A549 (cell line): ENCODE measurements around the gene HP1BP3. TPM values are rescaled to one million over a fixed set of nuclear protein-coding genes. Genes with fewer than 3 reads are reported as not detected.

Experiments used
- ATAC-seq, 2 experiments: fragments of 200-7000 bp in 1 of 2; fragments of >200 bp in 1 of 2; cut with Nextera tagmentation in 1 of 2; cut with Tn5 transposase in 1 of 2; 3 replicates each; pipeline versions ENCODE4 v1.8.0 to v1.9.1; 2018 to 2020; ENCODE audit warnings: mild to moderate bottlenecking in 1 of 2, moderate library complexity in 1 of 2
- CTCF ChIA-PET: fragments of 300-600 bp; sonication (Branson Sonifier 250); formaldehyde crosslinking; extraction: SDS; loops from one replicate; lab custom pipeline; 2021; ENCODE audit warnings: antibody characterized with exemption, inconsistent platforms; lab: Yijun Ruan, JAX
- POLR2A ChIA-PET: fragments of 350-600 bp; formaldehyde crosslinking; extraction: SDS; loops from one replicate; lab custom pipeline; 2021; ENCODE audit warnings: antibody characterized with exemption, inconsistent platforms; lab: Yijun Ruan, JAX
- DNase-seq, 2 experiments: peaks; one replicate each; pipeline versions ENCODE4 v3.0.0 to v3.0.0-alpha.2; 2011 to 2016; ENCODE audit warnings: low read depth in 1 of 2, low spot score in 1 of 2
- FAIRE-seq: peaks from 2 replicates; lab custom pipeline; 2011; peaks lifted over from hg19 to GRCh38; lab: Jason Lieb, UNC
- H3K27ac ChIP-seq, 2 experiments: fragments of >200 bp; sonication (Bioruptor Twin); formaldehyde crosslinking; 3 replicates each; pipeline ENCODE4 v1.5.1; 2016 to 2017
- H3K4me1 ChIP-seq: fragments of >200 bp; sonication (Bioruptor Twin); formaldehyde crosslinking; 3 replicates; pipeline ENCODE4 v1.6.1; 2016
- H3K4me2 ChIP-seq: fragments of >200 bp; sonication (Bioruptor Twin); formaldehyde crosslinking; 3 replicates; pipeline ENCODE4 v1.6.1; 2016
- H3K4me3 ChIP-seq: fragments of >200 bp; sonication (Bioruptor Twin); formaldehyde crosslinking; 3 replicates; pipeline ENCODE4 v1.5.1; 2016
- H3K9me3 ChIP-seq: fragments of >200 bp; sonication (Bioruptor Twin); formaldehyde crosslinking; 3 replicates; pipeline ENCODE4 v1.6.1; 2016
- CBX8 ChIP-seq: fragments of 200-600 bp; sonication (generic); IDR thresholded peaks from 2 replicates; pipeline ENCODE4 v1.6.1; 2016
- CEBPB ChIP-seq, 2 experiments: fragments of >200 bp in 1 of 2; sonication (Bioruptor Twin) in 1 of 2; formaldehyde crosslinking in 1 of 2; IDR thresholded peaks; 2 replicates each; pipeline ENCODE4 v1.6.1; 2012 to 2016
- E2F6 ChIP-seq: IDR thresholded peaks from 2 replicates; pipeline ENCODE4 v1.6.1; 2012; ENCODE audit warnings: low read depth, borderline replicate concordance
- EHMT2 ChIP-seq: fragments of 200-600 bp; sonication (generic); IDR thresholded peaks from 2 replicates; pipeline ENCODE4 v1.6.1; 2016; ENCODE audit warnings: antibody characterized with exemption, low read depth, mild to moderate bottlenecking, moderate library complexity
- EP300 ChIP-seq, 2 experiments: fragments of >200 bp; sonication (Bioruptor Twin); formaldehyde crosslinking; IDR thresholded peaks; 2 replicates in 1 of 2; 3 replicates in 1 of 2; pipeline ENCODE4 v1.6.1; 2016 to 2017
- ESRRA ChIP-seq: fragments of 150-350 bp; IDR thresholded peaks from 2 replicates; pipeline ENCODE4 v1.6.1; 2014; ENCODE audit warnings: mild to moderate bottlenecking, low read length, borderline replicate concordance
- FOSB ChIP-seq: fragments of 250-450 bp; sonication (Bioruptor Pico); IDR thresholded peaks from 2 replicates; pipeline ENCODE4 v1.5.0; 2020; ENCODE audit warnings: mild to moderate bottlenecking, moderate library complexity
- FOSL2 ChIP-seq, 2 experiments: fragments of 450-650 bp in 1 of 2; fragments of >200 bp in 1 of 2; sonication (Bioruptor Twin) in 1 of 2; formaldehyde crosslinking; IDR thresholded peaks; 2 replicates each; pipeline versions ENCODE4 v1.5.0 to v1.6.1; 2016 to 2020; ENCODE audit warnings: mild to moderate bottlenecking in 1 of 2, moderate library complexity in 1 of 2
- HDAC2 ChIP-seq: fragments of 200-600 bp; sonication (generic); IDR thresholded peaks from 2 replicates; pipeline ENCODE4 v1.6.1; 2016
- HEYL ChIP-seq: fragments of 250-450 bp; sonication (Bioruptor Pico); IDR thresholded peaks from 2 replicates; pipeline ENCODE4 v1.8.0; 2021; ENCODE audit warnings: mild to moderate bottlenecking, moderate library complexity
- HMGXB4 ChIP-seq: fragments of 250-450 bp; sonication (Bioruptor Pico); IDR thresholded peaks from 2 replicates; pipeline ENCODE4 v1.5.0; 2021; ENCODE audit warnings: mild to moderate bottlenecking, moderate library complexity, borderline replicate concordance
- HOXA7 ChIP-seq: fragments of 250-450 bp; sonication (Bioruptor Pico); IDR thresholded peaks from 2 replicates; pipeline ENCODE4 v1.5.0; 2020; ENCODE audit warnings: mild to moderate bottlenecking, moderate library complexity
- JUN ChIP-seq, 2 experiments: fragments of >200 bp; sonication (Bioruptor Twin); formaldehyde crosslinking; IDR thresholded peaks; 2 replicates in 1 of 2; 3 replicates in 1 of 2; pipeline ENCODE4 v1.6.1; 2016 to 2017
- JUNB ChIP-seq: fragments of >200 bp; sonication (Bioruptor Twin); formaldehyde crosslinking; IDR thresholded peaks from 2 replicates; pipeline ENCODE4 v1.6.1; 2016
- KDM1A ChIP-seq: fragments of 200-600 bp; sonication (generic); IDR thresholded peaks from 2 replicates; pipeline ENCODE4 v1.6.1; 2016; ENCODE audit warnings: low read depth, mild to moderate bottlenecking
- MAX ChIP-seq: IDR thresholded peaks from 2 replicates; pipeline ENCODE4 v1.6.1; 2012
- PBX3 ChIP-seq: IDR thresholded peaks from 2 replicates; pipeline ENCODE4 v1.6.1; 2012
- PHF8 ChIP-seq: fragments of 200-600 bp; sonication (generic); IDR thresholded peaks from 2 replicates; pipeline ENCODE4 v1.6.1; 2016; ENCODE audit warnings: low read depth, mild to moderate bottlenecking, antibody characterized with exemption, moderate library complexity, borderline replicate concordance
- POLR2AphosphoS2 ChIP-seq: conservative IDR thresholded peaks from 2 replicates; pipeline ENCODE4 v1.6.1; 2012; ENCODE audit warnings: low read length, improper control_type of control experiment, inconsistent platforms
- RAD21 ChIP-seq, 2 experiments: fragments of >200 bp in 1 of 2; sonication (Bioruptor Twin) in 1 of 2; formaldehyde crosslinking in 1 of 2; IDR thresholded peaks in 1 of 2; conservative IDR thresholded peaks in 1 of 2; 2 replicates in 1 of 2; 3 replicates in 1 of 2; pipeline ENCODE4 v1.6.1; 2012 to 2018; ENCODE audit warnings: inconsistent platforms in 1 of 2
- RFX5 ChIP-seq: fragments of 450-650 bp; IDR thresholded peaks from 2 replicates; pipeline ENCODE4 v1.7.1; 2014; ENCODE audit warnings: antibody characterized with exemption, mild to moderate bottlenecking, moderate library complexity
- SMC3 ChIP-seq: fragments of >200 bp; sonication (Bioruptor Twin); formaldehyde crosslinking; IDR thresholded peaks from 3 replicates; pipeline ENCODE4 v1.6.1; 2018; ENCODE audit warnings: inconsistent platforms
- TFCP2L1 ChIP-seq: fragments of 250-450 bp; sonication (Bioruptor Pico); IDR thresholded peaks from 2 replicates; pipeline ENCODE4 v1.5.0; 2021; ENCODE audit warnings: mild to moderate bottlenecking
- TP53 ChIP-seq: fragments of 250-450 bp; sonication (Bioruptor Pico); IDR thresholded peaks from 2 replicates; pipeline ENCODE4 v1.5.0; 2021; ENCODE audit warnings: mild to moderate bottlenecking, moderate library complexity
- ZC3H11A ChIP-seq: fragments of 450-650 bp; IDR thresholded peaks from 2 replicates; pipeline ENCODE4 v1.6.1; 2014; ENCODE audit warnings: antibody characterized with exemption, mild to moderate bottlenecking
- WGBS: methylation state at CpG from one replicate; pipeline ENCODE4 v1.1.6; 2017; ENCODE audit errors: missing lambda C conversion rate; 5-methylcytosine and 5-hydroxymethylcytosine counted together
- polyA plus RNA-seq, 4 experiments: library from polyadenylated mRNA; depleted of rRNA in 3 of 4; stranded (reverse); fragments of >200 nt; fragmentation: RNase III in 1 of 4; extraction: RNeasy Plus Mini Kit Qiagen cat#74134 plus additional on column Dnase treatment in 1 of 4; gene quantifications; 2 replicates in 3 of 4; 3 replicates in 1 of 4; pipeline ENCODE4 v1.2.3, GENCODE V29; 2011 to 2017
- TF ChIP-seq, protein P1 (sequence below): fragments of 200-600 bp; sonication (generic); IDR thresholded peaks from 2 replicates; pipeline ENCODE4 v1.6.1; 2016; ENCODE audit warnings: antibody characterized with exemption, mild to moderate bottlenecking, moderate library complexity
- TF ChIP-seq, protein P2 (sequence below): fragments of >200 bp; sonication (Bioruptor Twin); formaldehyde crosslinking; IDR thresholded peaks from 3 replicates; pipeline ENCODE4 v1.5.1; 2016
- TF ChIP-seq, protein P3 (sequence below): fragments of >200 bp; sonication (Bioruptor Twin); formaldehyde crosslinking; IDR thresholded peaks from 2 replicates; pipeline ENCODE4 v1.6.1; 2016

Gene HP1BP3
- polyA plus RNA-seq, 2 of the 4 experiments (the other 2 are of a cell fraction), result 159 to 214 TPM

DNA sequence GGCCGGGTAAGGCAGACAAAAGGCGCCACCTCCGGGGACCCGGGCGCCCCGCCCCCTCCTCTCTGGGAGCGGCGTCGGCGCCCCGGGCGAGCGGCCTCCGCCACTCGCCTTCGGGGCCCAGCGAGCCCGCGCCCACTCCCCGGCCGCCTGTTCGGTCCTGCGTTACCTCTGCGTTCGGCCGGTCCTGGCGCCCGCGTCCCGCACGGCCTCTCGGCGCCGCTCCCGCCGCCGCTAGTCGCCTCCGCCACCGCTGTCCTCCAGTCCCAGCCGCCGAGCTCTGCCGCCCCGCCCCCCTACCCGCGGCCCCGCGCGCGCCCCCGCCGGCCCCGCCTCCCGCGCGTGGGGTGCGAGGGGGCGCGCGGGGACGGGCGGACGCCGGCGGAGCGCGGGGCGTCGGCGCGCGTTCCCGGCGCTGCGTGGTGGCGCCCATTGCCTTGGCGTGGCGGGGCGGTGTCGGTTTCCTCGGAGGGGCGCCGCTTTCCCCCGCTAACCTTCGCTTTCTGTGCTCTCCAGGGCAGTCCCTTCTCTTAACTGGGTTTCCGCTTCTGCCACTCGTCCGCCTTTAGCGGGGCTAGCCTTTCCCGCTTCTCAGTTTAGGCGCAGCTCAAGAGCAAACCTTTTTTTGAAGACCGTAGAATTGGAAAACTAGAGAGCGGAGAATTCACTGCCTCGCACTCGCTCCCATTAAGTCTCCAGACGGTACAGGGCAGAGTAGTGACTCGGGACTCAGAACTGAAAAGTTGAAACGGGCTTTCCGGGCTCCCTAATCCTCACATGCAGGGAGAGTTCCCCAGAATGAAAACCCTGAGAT, at the start of gene HP1BP3 (continued):
- TF ChIP-seq SMC3 (no peak), FOSL2 (IDR thresholded peaks at IDR 0.05) (no peak), FOSL2 (CRISPR knock-in tag; IDR thresholded peaks at IDR 0.05) (no peak), HMGXB4 (CRISPR knock-in tag) (no peak), RFX5 (no peak), JUNB (no peak), CBX8 (no peak), MAX (0 out of 2 replicates have a peak, but pooled peaks have one; percentile 36), E2F6 (peak; percentile 25; the same call in 1 of the 2 replicates), ZC3H11A (no peak), RAD21 (conservative IDR thresholded peaks at IDR 0.05 in 1 of 2, IDR thresholded peaks at IDR 0.05 in 1 of 2) (no peak), TFCP2L1 (CRISPR knock-in tag) (no peak), FOSB (CRISPR knock-in tag) (no peak), HEYL (no peak), HDAC2 (no peak), TP53 (CRISPR knock-in tag) (peak; percentile 72; the same call in 1 of the 2 replicates), EHMT2 (no peak), JUN (IDR thresholded peaks at IDR 0.05) (peak; percentile 3 to 86; a peak in 3 of 5 replicates), KDM1A (no peak), PBX3 (no peak), HOXA7 (no peak)
- TF ChIP-seq, protein P1, sequence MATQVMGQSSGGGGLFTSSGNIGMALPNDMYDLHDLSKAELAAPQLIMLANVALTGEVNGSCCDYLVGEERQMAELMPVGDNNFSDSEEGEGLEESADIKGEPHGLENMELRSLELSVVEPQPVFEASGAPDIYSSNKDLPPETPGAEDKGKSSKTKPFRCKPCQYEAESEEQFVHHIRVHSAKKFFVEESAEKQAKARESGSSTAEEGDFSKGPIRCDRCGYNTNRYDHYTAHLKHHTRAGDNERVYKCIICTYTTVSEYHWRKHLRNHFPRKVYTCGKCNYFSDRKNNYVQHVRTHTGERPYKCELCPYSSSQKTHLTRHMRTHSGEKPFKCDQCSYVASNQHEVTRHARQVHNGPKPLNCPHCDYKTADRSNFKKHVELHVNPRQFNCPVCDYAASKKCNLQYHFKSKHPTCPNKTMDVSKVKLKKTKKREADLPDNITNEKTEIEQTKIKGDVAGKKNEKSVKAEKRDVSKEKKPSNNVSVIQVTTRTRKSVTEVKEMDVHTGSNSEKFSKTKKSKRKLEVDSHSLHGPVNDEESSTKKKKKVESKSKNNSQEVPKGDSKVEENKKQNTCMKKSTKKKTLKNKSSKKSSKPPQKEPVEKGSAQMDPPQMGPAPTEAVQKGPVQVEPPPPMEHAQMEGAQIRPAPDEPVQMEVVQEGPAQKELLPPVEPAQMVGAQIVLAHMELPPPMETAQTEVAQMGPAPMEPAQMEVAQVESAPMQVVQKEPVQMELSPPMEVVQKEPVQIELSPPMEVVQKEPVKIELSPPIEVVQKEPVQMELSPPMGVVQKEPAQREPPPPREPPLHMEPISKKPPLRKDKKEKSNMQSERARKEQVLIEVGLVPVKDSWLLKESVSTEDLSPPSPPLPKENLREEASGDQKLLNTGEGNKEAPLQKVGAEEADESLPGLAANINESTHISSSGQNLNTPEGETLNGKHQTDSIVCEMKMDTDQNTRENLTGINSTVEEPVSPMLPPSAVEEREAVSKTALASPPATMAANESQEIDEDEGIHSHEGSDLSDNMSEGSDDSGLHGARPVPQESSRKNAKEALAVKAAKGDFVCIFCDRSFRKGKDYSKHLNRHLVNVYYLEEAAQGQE, result no peak

GRCh38 chr1:20836230-20836629, 49.1 kb upstream of the HP1BP3 start:
- H3K4me2 ChIP-seq, result no peak overlapping the region
- POLR2A ChIA-PET, result no interaction called here
- CTCF ChIA-PET, result no interaction called here
- DNase-seq (no peak), FAIRE-seq (no peak), ATAC-seq (no peak)
- WGBS, result 99% methylated on average over 4 of the region's 4 CpGs
- peak overlapping the region in 1 of 2 experiments; percentile 7; a peak in 1 of 6 replicates for H3K27ac ChIP-seq
- H3K9me3 ChIP-seq, result peaks cover 4% of the 10 kb centered on the region; the same call in 1 of the 3 replicates
- no peak overlapping the region for H3K4me3 ChIP-seq
- H3K4me1 ChIP-seq, result peaks cover 17% of the 10 kb centered on the region
- TF ChIP-seq HDAC2 (no peak), KDM1A (no peak), POLR2AphosphoS2 (no peak), ESRRA (no peak), JUNB (no peak), HEYL (no peak), PHF8 (no peak), HOXA7 (no peak), EP300 (IDR thresholded peaks at IDR 0.05) (no peak), CEBPB (IDR thresholded peaks at IDR 0.05) (no peak), E2F6 (no peak), SMC3 (no peak)
- TF ChIP-seq, protein P2, sequence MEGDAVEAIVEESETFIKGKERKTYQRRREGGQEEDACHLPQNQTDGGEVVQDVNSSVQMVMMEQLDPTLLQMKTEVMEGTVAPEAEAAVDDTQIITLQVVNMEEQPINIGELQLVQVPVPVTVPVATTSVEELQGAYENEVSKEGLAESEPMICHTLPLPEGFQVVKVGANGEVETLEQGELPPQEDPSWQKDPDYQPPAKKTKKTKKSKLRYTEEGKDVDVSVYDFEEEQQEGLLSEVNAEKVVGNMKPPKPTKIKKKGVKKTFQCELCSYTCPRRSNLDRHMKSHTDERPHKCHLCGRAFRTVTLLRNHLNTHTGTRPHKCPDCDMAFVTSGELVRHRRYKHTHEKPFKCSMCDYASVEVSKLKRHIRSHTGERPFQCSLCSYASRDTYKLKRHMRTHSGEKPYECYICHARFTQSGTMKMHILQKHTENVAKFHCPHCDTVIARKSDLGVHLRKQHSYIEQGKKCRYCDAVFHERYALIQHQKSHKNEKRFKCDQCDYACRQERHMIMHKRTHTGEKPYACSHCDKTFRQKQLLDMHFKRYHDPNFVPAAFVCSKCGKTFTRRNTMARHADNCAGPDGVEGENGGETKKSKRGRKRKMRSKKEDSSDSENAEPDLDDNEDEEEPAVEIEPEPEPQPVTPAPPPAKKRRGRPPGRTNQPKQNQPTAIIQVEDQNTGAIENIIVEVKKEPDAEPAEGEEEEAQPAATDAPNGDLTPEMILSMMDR, result no peak
- TF ChIP-seq, protein P3, sequence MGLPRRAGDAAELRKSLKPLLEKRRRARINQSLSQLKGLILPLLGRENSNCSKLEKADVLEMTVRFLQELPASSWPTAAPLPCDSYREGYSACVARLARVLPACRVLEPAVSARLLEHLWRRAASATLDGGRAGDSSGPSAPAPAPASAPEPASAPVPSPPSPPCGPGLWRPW, result no peak
